Kidney epithelial cell (primary cell): ENCODE results near the gene OPA1. TPM values are rescaled to one million over a fixed set of nuclear protein-coding genes. Genes with fewer than 3 reads are reported as not detected.

Experiments
- DNase-seq: peaks from one replicate; pipeline ENCODE4 v3.0.0-alpha.2; 2010; ENCODE audit warnings: low read depth
- H3K27me3 ChIP-seq: 2 replicates; pipeline ENCODE4 v1.6.0; 2011; ENCODE audit warnings: low read length; ENCODE audit not compliant: control insufficient read depth, insufficient read depth
- H3K36me3 ChIP-seq: 2 replicates; pipeline ENCODE4 v1.5.1; 2011; ENCODE audit warnings: low read length; ENCODE audit not compliant: control insufficient read depth, insufficient read depth
- H3K4me3 ChIP-seq: 2 replicates; pipeline ENCODE4 v1.5.1; 2011; ENCODE audit warnings: low read depth, mild to moderate bottlenecking, control low read depth, low read length
- total RNA-seq: library from RNA; depleted of rRNA; stranded (reverse); fragments of >200 nt; gene quantifications from 2 replicates; pipeline ENCODE4 v1.2.3, GENCODE V29; 2015
- TF ChIP-seq, protein P1 (sequence below): IDR thresholded peaks from 2 replicates; pipeline ENCODE4 v1.5.1; 2011; ENCODE audit warnings: mild to moderate bottlenecking, moderate library complexity, low read length, control low read depth, inconsistent platforms; ENCODE audit not compliant: insufficient read depth, poor library complexity, severe bottlenecking

Gene OPA1
- total RNA-seq, 1 donor from 2014 or later, result 60.6 TPM

DNA sequence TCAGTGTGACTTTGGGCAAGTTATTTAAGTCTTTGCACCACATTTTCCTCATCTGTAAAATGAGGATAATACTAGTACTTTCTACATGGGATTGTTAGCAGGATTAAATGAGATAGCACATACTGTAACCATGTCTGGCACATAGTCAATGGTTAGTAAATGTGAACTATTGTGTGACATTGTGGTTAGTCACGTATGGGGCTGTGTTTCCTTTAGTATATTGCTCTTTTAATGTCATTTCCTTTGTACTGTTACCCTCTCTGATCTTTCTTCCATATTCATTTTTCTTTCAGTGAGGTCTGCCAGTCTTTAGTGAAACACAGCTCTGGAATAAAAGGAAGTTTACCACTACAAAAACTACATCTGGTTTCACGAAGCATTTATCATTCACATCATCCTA is 21.4 kb downstream of the OPA1 start:
- DNase-seq, result no peak
- H3K36me3 ChIP-seq, result no peaks in the 10 kb centered on the region
- H3K4me3 ChIP-seq, result no peak overlapping the region
- TF ChIP-seq, protein P1, sequence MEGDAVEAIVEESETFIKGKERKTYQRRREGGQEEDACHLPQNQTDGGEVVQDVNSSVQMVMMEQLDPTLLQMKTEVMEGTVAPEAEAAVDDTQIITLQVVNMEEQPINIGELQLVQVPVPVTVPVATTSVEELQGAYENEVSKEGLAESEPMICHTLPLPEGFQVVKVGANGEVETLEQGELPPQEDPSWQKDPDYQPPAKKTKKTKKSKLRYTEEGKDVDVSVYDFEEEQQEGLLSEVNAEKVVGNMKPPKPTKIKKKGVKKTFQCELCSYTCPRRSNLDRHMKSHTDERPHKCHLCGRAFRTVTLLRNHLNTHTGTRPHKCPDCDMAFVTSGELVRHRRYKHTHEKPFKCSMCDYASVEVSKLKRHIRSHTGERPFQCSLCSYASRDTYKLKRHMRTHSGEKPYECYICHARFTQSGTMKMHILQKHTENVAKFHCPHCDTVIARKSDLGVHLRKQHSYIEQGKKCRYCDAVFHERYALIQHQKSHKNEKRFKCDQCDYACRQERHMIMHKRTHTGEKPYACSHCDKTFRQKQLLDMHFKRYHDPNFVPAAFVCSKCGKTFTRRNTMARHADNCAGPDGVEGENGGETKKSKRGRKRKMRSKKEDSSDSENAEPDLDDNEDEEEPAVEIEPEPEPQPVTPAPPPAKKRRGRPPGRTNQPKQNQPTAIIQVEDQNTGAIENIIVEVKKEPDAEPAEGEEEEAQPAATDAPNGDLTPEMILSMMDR, result no peak
- no peaks in the 10 kb centered on the region for H3K27me3 ChIP-seq

DNA sequence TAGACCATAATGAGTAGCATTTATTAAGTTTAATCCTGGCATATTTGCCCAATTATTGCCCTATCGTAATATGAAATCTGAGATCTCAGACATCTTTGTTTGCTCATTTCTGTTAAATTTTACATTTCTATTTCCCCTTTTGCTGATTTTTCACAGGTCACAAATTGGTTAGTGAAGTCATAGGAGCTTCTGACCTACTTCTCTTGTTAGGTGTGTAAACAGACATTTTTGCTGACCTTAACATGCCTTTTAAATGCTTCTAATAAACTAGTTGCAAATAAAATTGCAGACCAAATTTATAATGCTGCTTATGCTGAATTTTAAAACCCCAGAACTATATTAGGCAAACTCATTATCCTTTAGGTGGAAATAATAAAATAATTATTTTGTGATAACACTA is 24.6 kb downstream of the OPA1 start:
- TF ChIP-seq, protein P1, result no peak
- H3K36me3 ChIP-seq, result no peaks in the 10 kb centered on the region
- H3K27me3 ChIP-seq, result no peaks in the 10 kb centered on the region
- no peak for DNase-seq
- H3K4me3 ChIP-seq, result no peak overlapping the region

DNA sequence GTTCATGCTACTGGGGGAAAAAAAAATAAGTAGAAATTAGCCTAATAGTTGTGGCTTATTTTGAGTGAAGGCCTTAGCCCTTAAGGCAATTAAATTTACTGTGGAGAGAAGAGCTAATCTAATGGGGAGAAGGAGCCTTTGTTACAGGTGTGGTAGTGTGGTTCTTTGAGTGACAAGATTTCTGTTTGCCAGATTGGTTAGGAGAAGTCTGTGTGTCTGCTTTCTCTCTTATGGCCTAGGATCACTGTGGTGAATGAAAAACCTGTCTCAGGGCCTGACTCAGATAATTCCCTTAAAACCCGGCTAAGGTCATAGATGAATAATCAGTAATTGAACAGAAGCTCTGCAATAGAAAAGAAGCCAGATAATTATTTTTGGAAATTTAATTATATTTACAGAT is 27.0 kb downstream of the OPA1 start:
- DNase-seq, result no peak
- TF ChIP-seq, protein P1, result no peak
- no peaks in the 10 kb centered on the region for H3K36me3 ChIP-seq
- H3K4me3 ChIP-seq, result no peak overlapping the region
- H3K27me3 ChIP-seq, result no peaks in the 10 kb centered on the region

DNA sequence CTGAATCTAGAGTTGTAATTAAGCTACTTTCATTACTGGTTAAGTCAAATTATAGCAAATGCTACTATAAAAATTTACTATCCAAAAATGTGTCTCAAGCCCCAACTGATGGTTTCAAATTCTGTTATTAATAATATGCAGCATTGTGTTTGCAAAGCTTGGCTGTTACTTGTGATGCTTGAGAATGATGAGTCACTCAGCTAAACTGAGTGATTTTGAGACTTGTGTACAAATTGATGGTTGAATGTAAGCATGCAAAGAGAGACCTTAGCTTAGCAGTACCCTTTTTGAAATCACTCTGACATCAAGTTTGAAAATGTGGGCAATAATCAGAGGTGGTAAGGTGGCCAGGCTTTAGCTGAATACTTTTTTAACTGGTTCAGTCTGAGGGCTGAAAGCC is 27.6 kb downstream of the OPA1 start:
- Histone ChIP-seq H3K27me3 (no peaks in the 10 kb centered on the region), H3K36me3 (no peaks in the 10 kb centered on the region), H3K4me3 (no peak overlapping the region)
- TF ChIP-seq, protein P1, result no peak
- no peak for DNase-seq

DNA sequence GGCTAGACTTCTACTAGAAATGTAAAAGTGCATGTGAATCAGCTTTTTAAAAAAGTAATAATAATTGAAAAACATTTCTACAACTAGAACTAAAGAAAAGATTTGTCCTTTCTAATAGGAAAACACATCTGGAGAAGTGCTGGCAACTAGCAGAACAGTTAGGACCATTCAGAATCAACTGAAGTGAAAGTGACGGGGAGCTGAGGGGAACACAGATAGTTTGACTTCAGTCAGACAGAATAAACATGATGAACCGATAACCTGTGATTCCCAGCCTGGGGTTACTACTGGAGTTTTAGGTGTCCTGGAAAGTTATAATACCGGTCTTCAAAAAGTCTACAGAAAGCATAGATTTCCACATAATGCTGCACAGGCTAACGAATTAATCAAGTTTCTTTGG is 28.1 kb downstream of the OPA1 start:
- H3K27me3 ChIP-seq, result no peaks in the 10 kb centered on the region
- no peaks in the 10 kb centered on the region for H3K36me3 ChIP-seq
- TF ChIP-seq, protein P1, result no peak
- DNase-seq, result no peak
- H3K4me3 ChIP-seq, result no peak overlapping the region

DNA sequence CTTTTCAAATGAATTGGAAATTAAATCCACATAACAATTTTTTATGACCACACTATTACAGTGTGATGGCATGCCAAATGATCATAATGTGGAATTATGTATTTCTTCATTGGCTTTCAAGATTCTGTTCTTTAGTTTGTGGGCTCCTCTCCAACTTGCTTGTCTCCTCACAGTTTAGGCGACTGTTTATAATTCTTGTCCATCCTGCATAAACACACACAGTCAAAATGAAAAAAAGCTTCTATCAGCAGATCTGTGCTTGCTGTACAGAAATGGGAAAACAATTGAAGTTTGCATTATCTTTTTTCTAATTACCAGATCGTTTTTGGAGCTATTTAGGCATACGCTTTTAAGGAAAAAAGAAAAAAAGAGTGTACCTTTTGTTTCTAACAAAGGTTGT is 37.0 kb downstream of the OPA1 start:
- Histone ChIP-seq H3K36me3 (no peaks in the 10 kb centered on the region), H3K27me3 (no peaks in the 10 kb centered on the region), H3K4me3 (no peak overlapping the region)
- DNase-seq, result no peak
- TF ChIP-seq, protein P1, result no peak
